NCI-H1092 (cell line): Measurements from ENCODE around the gene PEAK3.

Experiments used
- DNase-seq: peaks from one replicate; lab custom pipeline; 2025; lab: John Stamatoyannopoulos, UW

PEAK3 gene

GRCh38 chr19:2270423-2271233 is 11.3 kb downstream of the PEAK3 start:
- no peak for DNase-seq

- no peak for DNase-seq
Observed at GRCh38 chr19:2270157-2270422, 11.9 kb downstream of the PEAK3 start.

GRCh38 chr19:2269244-2270156 is 12.5 kb downstream of the PEAK3 start:
- peak; percentile 95 for DNase-seq

GRCh38 chr19:2268861-2269243 is 13.1 kb downstream of the PEAK3 start:
- DNase-seq: no peak

- DNase-seq: no peak
Observed at GRCh38 chr19:2268480-2268830, 13.5 kb downstream of the PEAK3 start.

- DNase-seq: peak; percentile 51
Observed at GRCh38 chr19:2266183-2266993, 15.6 kb downstream of the PEAK3 start.

- no peak for DNase-seq
Observed at GRCh38 chr19:2261438-2262172, 20.4 kb downstream of the PEAK3 start.

GRCh38 chr19:2260341-2260805 is 21.6 kb downstream of the PEAK3 start:
- no peak for DNase-seq

- DNase-seq: no peak
Observed at GRCh38 chr19:2259336-2259735, 22.6 kb downstream of the PEAK3 start.

- DNase-seq: no peak
Observed at GRCh38 chr19:2255982-2256685, 25.8 kb downstream of the PEAK3 start, which contains the start of gene JSRP1. Gene JSRP1 (minus strand): TSS chr19:2256417. CDS start chr19:2255314, 1,103 bp downstream.

GRCh38 chr19:2255112-2255845 is 26.7 kb downstream of the PEAK3 start:
- peak; percentile 34 for DNase-seq

GRCh38 chr19:2254064-2254872 is 27.7 kb downstream of the PEAK3 start:
- no peak for DNase-seq

- DNase-seq: no peak
Observed at GRCh38 chr19:2253106-2254063, 28.6 kb downstream of the PEAK3 start.

GRCh38 chr19:2252797-2253105 is 29.2 kb downstream of the PEAK3 start:
- no peak for DNase-seq

GRCh38 chr19:2252055-2252796 is 29.7 kb downstream of the PEAK3 start:
- DNase-seq: no peak

GRCh38 chr19:2251106-2252054 is 30.6 kb downstream of the PEAK3 start:
- no peak for DNase-seq

GRCh38 chr19:2250766-2251105 is 31.2 kb downstream of the PEAK3 start:
- DNase-seq: no peak
